Mesothelial cell of epicardium (in vitro differentiated cells): ENCODE measurements around the gene FEZ2. TPM values are rescaled to one million over a fixed set of nuclear protein-coding genes. Genes with fewer than 3 reads are reported as not detected.

Experiments used
- DNase-seq, 2 experiments: peaks; one replicate each; pipeline ENCODE4 v3.0.0; 2021; ENCODE audit warnings: low spot score in 2 of 2; ENCODE audit not compliant: unreplicated experiment in 2 of 2
- H3K27ac Mint-ChIP-seq: 2 replicates; pipeline ENCODE4 v1.8.0; 2021; ENCODE audit warnings: mixed read lengths
- H3K27me3 Mint-ChIP-seq: 2 replicates; pipeline ENCODE4 v1.8.0; 2021; ENCODE audit warnings: low read depth, mixed read lengths
- H3K36me3 Mint-ChIP-seq: 2 replicates; pipeline ENCODE4 v1.8.0; 2021; ENCODE audit warnings: mixed read lengths
- H3K4me1 Mint-ChIP-seq: 2 replicates; pipeline ENCODE4 v1.8.0; 2021; ENCODE audit warnings: mixed read lengths
- H3K4me3 Mint-ChIP-seq: 2 replicates; pipeline ENCODE4 v1.8.0; 2021; ENCODE audit warnings: mild to moderate bottlenecking, moderate library complexity, mixed read lengths
- H3K9me3 Mint-ChIP-seq: 2 replicates; pipeline ENCODE4 v1.8.0; 2021; ENCODE audit warnings: mixed read lengths
- CTCF ChIP-seq: fragments of 200-600 bp; sonication (generic); IDR thresholded peaks from one replicate; pipeline ENCODE4 v1.5.0; 2021; ENCODE audit warnings: antibody characterized with exemption; ENCODE audit not compliant: unreplicated experiment
- total RNA-seq: library from RNA; stranded (reverse); gene quantifications from 3 replicates; pipeline ENCODE4 v1.2.1, GENCODE V29; 2021

The FEZ2 gene
- total RNA-seq, 1 donor from 2014 or later = 60.4 TPM

GRCh38 chr2:36509075-36509474, 88.9 kb downstream of the FEZ2 start:
- Mint-ChIP-seq H3K4me1 (peaks cover 14% of the 10 kb centered on the region), H3K36me3 (peaks cover 21% of the 10 kb centered on the region), H3K9me3 (no peaks in the 10 kb centered on the region), H3K4me3 (no peak overlapping the region), H3K27ac (no peak overlapping the region), H3K27me3 (no peaks in the 10 kb centered on the region)
- no peak for TF ChIP-seq CTCF
- DNase-seq = no peak

- Mint-ChIP-seq H3K9me3 (no peaks in the 10 kb centered on the region), H3K36me3 (peaks cover 13% of the 10 kb centered on the region), H3K27ac (peak overlapping the region; percentile 61), H3K4me3 (no peak overlapping the region), H3K27me3 (no peaks in the 10 kb centered on the region), H3K4me1 (peaks cover 14% of the 10 kb centered on the region)
- no peak for DNase-seq
- TF ChIP-seq CTCF = peak; percentile 13
Observed at GRCh38 chr2:36507408-36507812, 90.6 kb downstream of the FEZ2 start.

Other genes starting within 250 kb of the FEZ2 start
- 58.3 to 69.7 TPM (median 61.8 TPM) in 3 replicates for gene CRIM1, start 242.4 kb downstream of the FEZ2 start, total RNA-seq
- 0.45 to 0.78 TPM (median 0.73 TPM) in 3 replicates for gene VIT, start 98.5 kb upstream of the FEZ2 start, total RNA-seq